NOMO-1 (cell line): Measurements from ENCODE around the gene HHATL.

Experiments used
- DNase-seq, 2 experiments: peaks; one replicate each; lab custom pipeline; 2025; ENCODE audit not compliant: unreplicated experiment in 2 of 2; lab: John Stamatoyannopoulos, UW

The HHATL gene

GRCh38 chr3:42655331-42655888 lies 47.2 kb downstream of the HHATL start:
- no peak for DNase-seq

GRCh38 chr3:42654331-42655201 lies 48.0 kb downstream of the HHATL start:
- peak; percentile 37 to 38 for DNase-seq

GRCh38 chr3:42653560-42654330 lies 48.9 kb downstream of the HHATL start, which contains the start of gene ZBTB47:
ZBTB47 (plus strand) TSS chr3:42653697; CDS start chr3:42658356, 4,659 bp downstream.
- peak; percentile 38 to 45 for DNase-seq

GRCh38 chr3:42653303-42653559 lies 49.4 kb downstream of the HHATL start:
- DNase-seq: no peak

- DNase-seq: peak; percentile 60 to 77
These were observed 49.8 kb downstream of the HHATL start for GRCh38 chr3:42652611-42653302.

- DNase-seq: no peak
These were observed 50.4 kb downstream of the HHATL start for GRCh38 chr3:42652251-42652610.

GRCh38 chr3:42651248-42652091 lies 51.1 kb downstream of the HHATL start:
- no peak for DNase-seq

- DNase-seq: no peak
These were observed 52.8 kb downstream of the HHATL start for GRCh38 chr3:42649783-42650182.

- DNase-seq: no peak
These were observed 53.6 kb downstream of the HHATL start for GRCh38 chr3:42649006-42649405.

GRCh38 chr3:42647821-42648459 lies 54.7 kb downstream of the HHATL start:
- no peak for DNase-seq
